SU-DHL-6 (cell line): ENCODE measurements around the gene SFPQ.

Experiments used
- EZH2phosphoT487 ChIP-seq: fragments of 200-600 bp; sonication (generic), shearing (Covaris generic); conservative IDR thresholded peaks from 2 replicates; pipeline ENCODE4 v1.6.1; 2018; ENCODE audit warnings: mild to moderate bottlenecking, antibody characterized with exemption, low read length, moderate library complexity, mixed read lengths
- TF ChIP-seq, protein P1 (sequence below): fragments of 200-600 bp; sonication (generic); IDR thresholded peaks from one replicate; pipeline ENCODE4 v1.5.1; 2017; ENCODE audit warnings: antibody characterized with exemption, mild to moderate bottlenecking, low read length, moderate library complexity; ENCODE audit not compliant: insufficient read depth, poor library complexity, severe bottlenecking

- TF ChIP-seq, protein P1, sequence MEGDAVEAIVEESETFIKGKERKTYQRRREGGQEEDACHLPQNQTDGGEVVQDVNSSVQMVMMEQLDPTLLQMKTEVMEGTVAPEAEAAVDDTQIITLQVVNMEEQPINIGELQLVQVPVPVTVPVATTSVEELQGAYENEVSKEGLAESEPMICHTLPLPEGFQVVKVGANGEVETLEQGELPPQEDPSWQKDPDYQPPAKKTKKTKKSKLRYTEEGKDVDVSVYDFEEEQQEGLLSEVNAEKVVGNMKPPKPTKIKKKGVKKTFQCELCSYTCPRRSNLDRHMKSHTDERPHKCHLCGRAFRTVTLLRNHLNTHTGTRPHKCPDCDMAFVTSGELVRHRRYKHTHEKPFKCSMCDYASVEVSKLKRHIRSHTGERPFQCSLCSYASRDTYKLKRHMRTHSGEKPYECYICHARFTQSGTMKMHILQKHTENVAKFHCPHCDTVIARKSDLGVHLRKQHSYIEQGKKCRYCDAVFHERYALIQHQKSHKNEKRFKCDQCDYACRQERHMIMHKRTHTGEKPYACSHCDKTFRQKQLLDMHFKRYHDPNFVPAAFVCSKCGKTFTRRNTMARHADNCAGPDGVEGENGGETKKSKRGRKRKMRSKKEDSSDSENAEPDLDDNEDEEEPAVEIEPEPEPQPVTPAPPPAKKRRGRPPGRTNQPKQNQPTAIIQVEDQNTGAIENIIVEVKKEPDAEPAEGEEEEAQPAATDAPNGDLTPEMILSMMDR, result no peak
- TF ChIP-seq EZH2phosphoT487, result no peak
Measured at GRCh38 chr1:35190784-35191183, 2.2 kb downstream of the SFPQ start.
